Type B pancreatic cell (in vitro differentiated cells): ENCODE results near the gene SPOPL. TPM values are rescaled to one million over a fixed set of nuclear protein-coding genes. Genes with fewer than 3 reads are reported as not detected.
"Not testable (repeated sequence)": the region's sequence is repeated elsewhere in the genome, so short reads cannot be mapped to it uniquely, and the experiment has no call there.

Source experiments
- DNase-seq: peaks from one replicate; pipeline ENCODE4 v3.0.0; 2021; ENCODE audit warnings: mixed read lengths; ENCODE audit not compliant: unreplicated experiment; ENCODE audit errors: extremely low spot score
- H3K27ac Mint-ChIP-seq: 2 replicates; pipeline ENCODE4 v1.8.0; 2021; ENCODE audit warnings: mild to moderate bottlenecking, mixed read lengths
- H3K27me3 Mint-ChIP-seq: 2 replicates; pipeline ENCODE4 v1.8.0; 2021; ENCODE audit warnings: mixed read lengths
- H3K36me3 Mint-ChIP-seq: 2 replicates; pipeline ENCODE4 v1.8.0; 2021; ENCODE audit warnings: mixed read lengths
- H3K4me1 Mint-ChIP-seq: one replicate; pipeline ENCODE4 v1.8.0; 2021; ENCODE audit warnings: mixed read lengths; ENCODE audit not compliant: unreplicated experiment
- H3K4me3 Mint-ChIP-seq: 2 replicates; pipeline ENCODE4 v1.8.0; 2021; ENCODE audit warnings: mild to moderate bottlenecking, mixed read lengths
- H3K9me3 Mint-ChIP-seq: 2 replicates; pipeline ENCODE4 v1.8.0; 2021; ENCODE audit warnings: mixed read lengths
- CTCF ChIP-seq: fragments of 200-600 bp; sonication (generic); conservative IDR thresholded peaks from 2 replicates; pipeline ENCODE4 v1.5.0; 2021; ENCODE audit warnings: antibody characterized with exemption, mild to moderate bottlenecking
- total RNA-seq: library from RNA; stranded (reverse); gene quantifications from 2 replicates; pipeline ENCODE4 v1.2.1, GENCODE V29; 2021; ENCODE audit warnings: low replicate concordance

SPOPL gene
- total RNA-seq, 1 donor from 2014 or later = 24.7 TPM

DNA sequence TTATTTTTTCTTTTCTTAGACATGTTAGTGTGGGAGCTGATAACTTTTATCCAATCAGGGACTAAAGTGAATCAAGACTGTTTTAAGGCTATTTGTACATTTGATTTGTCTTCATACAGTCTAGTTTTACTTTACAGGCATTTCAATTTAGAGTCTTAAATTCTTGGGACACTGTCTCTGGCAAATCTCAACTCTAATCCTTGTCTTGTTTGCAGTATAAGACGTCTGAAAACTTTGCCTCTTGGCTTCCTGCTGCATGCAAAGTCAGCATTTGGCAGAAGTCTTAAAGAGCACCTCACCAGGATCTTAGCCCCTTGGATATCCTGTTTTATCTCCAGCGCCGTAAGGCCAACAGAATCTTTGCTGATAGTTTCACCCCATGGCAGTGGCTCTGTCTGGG lies 30.3 kb downstream of the SPOPL start:
- Mint-ChIP-seq H3K36me3 (peaks cover 20% of the 10 kb centered on the region), H3K9me3 (peaks cover 4% of the 10 kb centered on the region), H3K4me3 (no peak overlapping the region), H3K4me1 (peaks cover 13% of the 10 kb centered on the region), H3K27me3 (no peaks in the 10 kb centered on the region), H3K27ac (no peak overlapping the region)
- no peak for DNase-seq
- no peak for TF ChIP-seq CTCF

GRCh38 chr2:138534791-138535190 lies 33.2 kb downstream of the SPOPL start:
- DNase-seq = no peak
- peaks cover 29% of the 10 kb centered on the region for H3K36me3 Mint-ChIP-seq
- peaks cover 12% of the 10 kb centered on the region for H3K4me1 Mint-ChIP-seq
- no peak overlapping the region for H3K27ac Mint-ChIP-seq
- TF ChIP-seq CTCF = no peak
- no peaks in the 10 kb centered on the region for H3K27me3 Mint-ChIP-seq
- peaks cover 14% of the 10 kb centered on the region for H3K9me3 Mint-ChIP-seq
- no peak overlapping the region for H3K4me3 Mint-ChIP-seq

DNA sequence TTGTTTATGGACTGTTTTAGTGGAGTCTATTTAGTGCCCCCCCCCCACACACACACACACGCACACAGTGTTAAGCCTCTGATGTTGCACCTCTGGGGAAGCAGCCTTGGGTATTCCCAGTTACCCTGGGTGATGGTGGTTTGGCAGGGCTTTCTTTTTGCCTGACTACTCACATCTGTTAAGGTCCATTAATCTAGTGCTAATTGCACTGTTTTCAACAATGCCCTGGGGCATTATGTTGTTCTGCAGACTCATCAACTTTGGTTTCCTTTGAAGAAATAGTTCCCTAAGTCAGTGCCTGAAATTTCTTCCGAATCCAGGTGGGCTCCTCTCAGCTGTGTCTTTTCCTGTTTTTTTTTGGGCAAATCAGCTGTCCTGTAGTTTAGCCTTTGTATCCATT lies 34.7 kb downstream of the SPOPL start:
- DNase-seq = no peak

DNA sequence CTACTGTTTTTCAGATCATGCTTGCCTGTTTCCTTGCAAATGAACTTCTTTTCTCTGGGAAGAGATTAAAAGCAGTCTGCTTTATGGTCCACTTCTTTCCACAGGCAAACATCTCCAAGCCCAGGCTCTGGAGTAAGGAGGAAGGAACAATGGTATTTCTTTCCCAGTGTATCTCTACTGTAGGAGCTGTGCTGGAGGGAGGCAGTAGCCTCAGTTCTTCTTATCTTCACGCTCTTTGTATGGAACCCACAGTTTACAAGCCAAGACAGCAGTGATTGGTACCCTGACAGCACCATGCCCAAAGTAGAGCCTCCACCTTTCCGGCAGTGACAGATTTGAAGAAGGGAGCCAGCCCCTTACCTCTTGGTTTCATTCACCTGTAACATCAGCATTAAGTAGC lies 35.2 kb downstream of the SPOPL start:
- no peak overlapping the region for H3K4me3 Mint-ChIP-seq
- no peak for TF ChIP-seq CTCF
- DNase-seq = no peak
- H3K27me3 Mint-ChIP-seq = no peaks in the 10 kb centered on the region
- H3K4me1 Mint-ChIP-seq = peaks cover 12% of the 10 kb centered on the region
- H3K9me3 Mint-ChIP-seq = peaks cover 14% of the 10 kb centered on the region
- peak overlapping the region; percentile 35 for H3K27ac Mint-ChIP-seq
- H3K36me3 Mint-ChIP-seq = peaks cover 38% of the 10 kb centered on the region

More for the DNA sequence above, 34.7 kb downstream of the SPOPL start:
- peaks cover 14% of the 10 kb centered on the region for H3K9me3 Mint-ChIP-seq
- no peak for TF ChIP-seq CTCF
- peak overlapping the region; percentile 35 for H3K27ac Mint-ChIP-seq
- peaks cover 34% of the 10 kb centered on the region for H3K36me3 Mint-ChIP-seq
- H3K4me3 Mint-ChIP-seq = peak overlapping the region; percentile 30
- no peaks in the 10 kb centered on the region for H3K27me3 Mint-ChIP-seq
- peaks cover 12% of the 10 kb centered on the region for H3K4me1 Mint-ChIP-seq

- no peak for DNase-seq
- no peaks in the 10 kb centered on the region for H3K27me3 Mint-ChIP-seq
- no peak overlapping the region for H3K4me3 Mint-ChIP-seq
- peaks cover 8% of the 10 kb centered on the region for H3K4me1 Mint-ChIP-seq
- H3K36me3 Mint-ChIP-seq = peaks cover 43% of the 10 kb centered on the region
- TF ChIP-seq CTCF = no peak
- peaks cover 14% of the 10 kb centered on the region for H3K9me3 Mint-ChIP-seq
- H3K27ac Mint-ChIP-seq = no peak overlapping the region
Measured at GRCh38 chr2:138537170-138537915, 35.8 kb downstream of the SPOPL start.

- H3K9me3 Mint-ChIP-seq, H3K4me3 Mint-ChIP-seq, H3K27me3 Mint-ChIP-seq, H3K27ac Mint-ChIP-seq, DNase-seq, H3K4me1 Mint-ChIP-seq: not testable (repeated sequence)
- H3K36me3 Mint-ChIP-seq = peaks cover 28% of the 10 kb centered on the region
Measured at GRCh38 chr2:138544206-138544605, 42.6 kb downstream of the SPOPL start.
